K562 (cell line): Measurements from ENCODE around the gene RERE. TPM values are rescaled to one million over a fixed set of nuclear protein-coding genes. Genes with fewer than 3 reads are reported as not detected.

Source experiments
- ATF2 ChIP-seq: sonication (generic); formaldehyde crosslinking; IDR thresholded peaks from 2 replicates; pipeline ENCODE4 v1.8.1; 2022; ENCODE audit warnings: missing genetic modification reagents
- ATF4 ChIP-seq: fragments of 450-650 bp; formaldehyde crosslinking; IDR thresholded peaks from 2 replicates; pipeline ENCODE4 v1.4.0; 2022; ENCODE audit warnings: mild to moderate bottlenecking, moderate library complexity
- CCAR2 ChIP-seq: fragments of 200-400 bp; formaldehyde crosslinking; IDR thresholded peaks from 2 replicates; pipeline ENCODE4 v1.6.1; 2017; ENCODE audit warnings: mild to moderate bottlenecking, low read depth, low read length
- E4F1 ChIP-seq: fragments of 250-450 bp; sonication (Bioruptor Pico); IDR thresholded peaks from 2 replicates; pipeline ENCODE4 v1.5.0; 2021; ENCODE audit warnings: mild to moderate bottlenecking, borderline replicate concordance
- ELK3 ChIP-seq: fragments of 450-650 bp; formaldehyde crosslinking; IDR thresholded peaks from 2 replicates; pipeline ENCODE4 v1.4.0; 2020; ENCODE audit warnings: mild to moderate bottlenecking
- GTF3C2 ChIP-seq: IDR thresholded peaks from 3 replicates; pipeline ENCODE4 v1.6.1; 2011; ENCODE audit warnings: borderline replicate concordance, mild to moderate bottlenecking, moderate library complexity; ENCODE audit not compliant: insufficient read length; ENCODE audit errors: extremely low read depth
- HDGF ChIP-seq: fragments of 450-650 bp; IDR thresholded peaks from 2 replicates; pipeline ENCODE4 v1.6.1; 2016
- HNRNPH1 ChIP-seq: fragments of 200-400 bp; formaldehyde crosslinking; optimal IDR thresholded peaks from 2 replicates; pipeline ENCODE3; 2017; ENCODE audit warnings: low read depth, mild to moderate bottlenecking, low read length, moderate library complexity
- HNRNPLL ChIP-seq: fragments of 200-400 bp; formaldehyde crosslinking; IDR thresholded peaks from 2 replicates; pipeline ENCODE4 v1.6.1; 2017; ENCODE audit warnings: low read length, low read depth, mild to moderate bottlenecking; ENCODE audit not compliant: poor library complexity, severe bottlenecking
- NUFIP1 ChIP-seq: fragments of 450-650 bp; IDR thresholded peaks from 2 replicates; pipeline ENCODE4 v1.6.1; 2018; ENCODE audit not compliant: partially characterized antibody
- SNIP1 ChIP-seq: fragments of 450-650 bp; IDR thresholded peaks from 2 replicates; pipeline ENCODE4 v1.7.1; 2017; ENCODE audit warnings: low read depth, mild to moderate bottlenecking
- TGIF2 ChIP-seq: sonication (generic); formaldehyde crosslinking; IDR thresholded peaks from 2 replicates; pipeline ENCODE4 v1.8.1; 2022; ENCODE audit warnings: mild to moderate bottlenecking, missing genetic modification reagents, moderate library complexity
- ZBTB9 ChIP-seq: fragments of 450-650 bp; formaldehyde crosslinking; IDR thresholded peaks from 2 replicates; pipeline ENCODE4 v1.4.0; 2020; ENCODE audit warnings: mild to moderate bottlenecking, moderate library complexity
- ZC3H4 ChIP-seq: sonication (generic); formaldehyde crosslinking; IDR thresholded peaks from 2 replicates; pipeline ENCODE4 v1.9.0; 2021; ENCODE audit warnings: missing genetic modification reagents, borderline replicate concordance
- ZNF239 ChIP-seq: fragments of 250-450 bp; sonication (Bioruptor Pico); IDR thresholded peaks from 2 replicates; pipeline ENCODE4 v1.4.0; 2020; ENCODE audit warnings: mild to moderate bottlenecking
- polyA plus RNA-seq, 8 experiments: library from polyadenylated mRNA; depleted of rRNA in 4 of 8; stranded (reverse) in 5 of 8; unstranded in 3 of 8; fragments of >200 nt; fragmentation: Nextera tagmentation in 2 of 8; fragmentation: Illumina TruSeq in 1 of 8; extraction: Ambion mirVana in 2 of 8; extraction: Trizol in 1 of 8; gene quantifications; 2 replicates each; pipeline versions ENCODE4 v1.2.1 to v1.2.3, GENCODE V29; 2011 to 2014; ENCODE audit warnings: inconsistent platforms in 1 of 8, missing spikeins in 1 of 8
- total RNA-seq, 7 experiments: library from RNA; depleted of rRNA in 6 of 7; stranded (reverse); fragments of >200 nt in 6 of 7; fragmentation: Illumina TruSeq in 2 of 7; extraction: Trizol in 2 of 7; gene quantifications; 2 replicates each; pipeline versions ENCODE4 v1.2.1 to v1.2.3, GENCODE V29; 2011 to 2021; ENCODE audit warnings: low replicate concordance in 1 of 7

RERE gene
- total and polyA plus RNA-seq, 9 of the 15 experiments (the other 6 are each of a cell fraction or from before 2014, with no cell fraction given) = 3.0 to 51.5 (median 13.4) TPM

- TF ChIP-seq GTF3C2 (no peak), ATF2 (CRISPR knock-in tag) (no peak), HDGF (peak; percentile 95), CCAR2 (no peak), ZC3H4 (CRISPR knock-in tag) (no peak), TGIF2 (CRISPR knock-in tag) (no peak), ZNF239 (CRISPR knock-in tag) (peak; percentile 25; the same call in 1 of the 2 replicates), ELK3 (no peak), E4F1 (no peak), HNRNPH1 (no peak), ZBTB9 (peak; percentile 60; the same call in 1 of the 2 replicates), ATF4 (CRISPR knock-in tag) (peak; percentile 56; the same call in 1 of the 2 replicates), NUFIP1 (no peak), HNRNPLL (peak; percentile 45), SNIP1 (0 out of 2 replicates have a peak, but pooled peaks have one; percentile 2)
These were observed 291.7 kb downstream of the RERE start (continued) for GRCh38 chr1:8525558-8526275.
